AG04450 (cell line): ENCODE results near the gene NAA16. TPM values are rescaled to one million over a fixed set of nuclear protein-coding genes. Genes with fewer than 3 reads are reported as not detected.
"Not testable (repeated sequence)": the region's sequence is repeated elsewhere in the genome, so short reads cannot be mapped to it uniquely, and the experiment has no call there.

ENCODE experiments used
- CTCF ChIA-PET: fragments of 300-600, 350-600 bp; formaldehyde crosslinking; extraction: SDS; loops from one replicate; lab custom pipeline; 2022; ENCODE audit warnings: antibody characterized with exemption, inconsistent platforms; lab: Charles Lee
- POLR2A ChIA-PET: fragments of 350-600 bp; formaldehyde crosslinking; extraction: SDS; loops from one replicate; lab custom pipeline; 2021; ENCODE audit warnings: antibody characterized with exemption, inconsistent platforms; lab: Yijun Ruan, JAX
- DNase-seq: peaks from one replicate; pipeline ENCODE4 v3.0.0-alpha.2; 2011; ENCODE audit warnings: low read depth, low spot score
- H3K27ac ChIP-seq: one replicate; pipeline ENCODE4 v1.5.1; 2012; ENCODE audit warnings: low read depth, low read length, control low read depth
- H3K27me3 ChIP-seq: one replicate; pipeline ENCODE4 v1.6.0; 2012; ENCODE audit warnings: low read length; ENCODE audit not compliant: control insufficient read depth, insufficient read depth
- H3K4me3 ChIP-seq: 2 replicates; pipeline ENCODE4 v1.5.1; 2011; ENCODE audit warnings: mild to moderate bottlenecking, low read depth, low read length, control low read depth
- H3K9me3 ChIP-seq: 2 replicates; pipeline ENCODE4 v1.5.1; 2012; ENCODE audit warnings: low read length; ENCODE audit not compliant: control insufficient read depth, insufficient read depth
- polyA plus RNA-seq: library from polyadenylated mRNA; depleted of rRNA; stranded (reverse); fragments of >200 nt; gene quantifications from 2 replicates; pipeline ENCODE4 v1.2.3, GENCODE V29; 2011
- TF ChIP-seq, protein P1 (sequence below): IDR thresholded peaks from 2 replicates; pipeline ENCODE4 v1.5.1; 2011; ENCODE audit warnings: low read depth, low read length, control low read depth, inconsistent platforms

Gene NAA16
- polyA plus RNA-seq, 1 experiment, result 14.9 TPM

DNA sequence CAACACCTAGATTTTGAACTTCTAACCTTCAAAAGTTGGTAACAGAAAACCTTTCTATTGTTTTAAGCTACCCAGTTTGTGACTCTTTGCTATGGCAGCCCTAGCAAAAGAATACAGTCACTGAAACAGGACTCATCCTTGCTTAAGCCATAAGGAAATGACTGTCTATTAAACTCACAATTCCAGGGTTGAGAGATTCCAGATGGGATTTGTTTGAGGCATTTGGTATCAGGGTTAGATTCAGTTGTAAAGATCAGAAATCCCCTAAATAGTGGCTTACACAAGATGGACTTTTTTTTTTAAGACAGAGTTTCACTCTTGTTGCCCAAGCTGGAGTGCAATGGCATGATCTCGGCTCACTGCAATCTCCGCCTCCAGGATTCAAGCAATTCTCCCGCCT is 105.2 kb downstream of the NAA16 start:
- ChIA-PET CTCF (interaction anchor here (5.5 kb wide), 1 partner anchor 237 kb away, joined by 16 read pairs; no protein-coding TSS in a partner anchor), POLR2A (interaction anchor here (1.1 kb wide), 1 partner anchor 146 kb away, joined by 3 read pairs; no protein-coding TSS in a partner anchor)
- no peaks in the 10 kb centered on the region for H3K27me3 ChIP-seq
- DNase-seq, result no peak
- H3K9me3 ChIP-seq, result peaks cover 6% of the 10 kb centered on the region; the same call in 1 of the 2 replicates
- no peak overlapping the region for H3K4me3 ChIP-seq
- H3K27ac ChIP-seq, result no peak overlapping the region
- TF ChIP-seq, protein P1, sequence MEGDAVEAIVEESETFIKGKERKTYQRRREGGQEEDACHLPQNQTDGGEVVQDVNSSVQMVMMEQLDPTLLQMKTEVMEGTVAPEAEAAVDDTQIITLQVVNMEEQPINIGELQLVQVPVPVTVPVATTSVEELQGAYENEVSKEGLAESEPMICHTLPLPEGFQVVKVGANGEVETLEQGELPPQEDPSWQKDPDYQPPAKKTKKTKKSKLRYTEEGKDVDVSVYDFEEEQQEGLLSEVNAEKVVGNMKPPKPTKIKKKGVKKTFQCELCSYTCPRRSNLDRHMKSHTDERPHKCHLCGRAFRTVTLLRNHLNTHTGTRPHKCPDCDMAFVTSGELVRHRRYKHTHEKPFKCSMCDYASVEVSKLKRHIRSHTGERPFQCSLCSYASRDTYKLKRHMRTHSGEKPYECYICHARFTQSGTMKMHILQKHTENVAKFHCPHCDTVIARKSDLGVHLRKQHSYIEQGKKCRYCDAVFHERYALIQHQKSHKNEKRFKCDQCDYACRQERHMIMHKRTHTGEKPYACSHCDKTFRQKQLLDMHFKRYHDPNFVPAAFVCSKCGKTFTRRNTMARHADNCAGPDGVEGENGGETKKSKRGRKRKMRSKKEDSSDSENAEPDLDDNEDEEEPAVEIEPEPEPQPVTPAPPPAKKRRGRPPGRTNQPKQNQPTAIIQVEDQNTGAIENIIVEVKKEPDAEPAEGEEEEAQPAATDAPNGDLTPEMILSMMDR, result no peak

DNA sequence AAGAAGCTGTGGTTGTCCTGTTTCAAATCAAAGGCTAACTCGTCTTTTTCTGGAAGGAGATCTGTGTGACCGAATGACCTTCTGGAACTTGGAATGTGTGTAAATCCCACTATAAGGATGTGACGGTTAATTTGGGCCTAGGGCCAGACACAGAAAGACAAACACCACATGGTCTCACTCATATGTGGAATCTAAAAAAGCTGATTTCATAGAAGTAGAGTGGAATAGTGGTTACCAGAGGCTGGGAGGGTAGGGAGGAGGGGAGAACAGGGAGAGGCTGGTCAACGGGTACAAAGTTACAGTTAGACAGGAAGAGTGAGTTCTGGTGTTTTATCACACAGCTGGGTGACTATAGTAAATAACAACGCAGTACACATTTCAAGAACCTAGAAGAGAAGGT is 107.0 kb downstream of the NAA16 start:
- DNase-seq, result peak; percentile 36
- no peaks in the 10 kb centered on the region for H3K27me3 ChIP-seq
- no peak overlapping the region for H3K27ac ChIP-seq
- no peak overlapping the region for H3K4me3 ChIP-seq
- POLR2A ChIA-PET, result no interaction called here
- H3K9me3 ChIP-seq, result peaks cover 6% of the 10 kb centered on the region; the same call in 1 of the 2 replicates
- CTCF ChIA-PET, result interaction anchor here (0.5 to 5.5 kb wide), 2 partner anchors 230 to 235 kb away, joined by 3 to 16 read pairs; no protein-coding TSS in a partner anchor
- TF ChIP-seq, protein P1, result no peak

DNA sequence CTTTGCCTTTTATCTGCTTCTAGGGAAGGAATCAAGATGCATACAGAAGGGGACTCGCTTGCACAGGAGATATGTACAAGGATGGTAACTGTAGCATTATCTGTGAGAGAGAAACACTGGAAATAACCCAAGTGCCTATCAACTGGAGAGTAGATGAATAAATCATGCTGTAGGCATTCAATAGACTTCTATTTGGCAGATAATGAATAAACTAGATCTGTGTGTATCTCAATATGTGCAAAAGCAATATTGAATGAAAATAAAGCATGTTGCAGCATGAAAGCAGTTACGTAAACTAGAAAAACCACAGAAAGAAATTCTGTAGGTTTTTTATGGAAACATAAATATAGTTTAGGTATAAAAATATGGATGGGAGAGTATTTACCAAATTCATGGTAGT is 107.7 kb downstream of the NAA16 start:
- TF ChIP-seq, protein P1, result no peak
- Histone ChIP-seq H3K27ac (no peak overlapping the region), H3K27me3 (no peaks in the 10 kb centered on the region), H3K4me3 (no peak overlapping the region), H3K9me3 (peaks cover 6% of the 10 kb centered on the region; the same call in 1 of the 2 replicates)
- POLR2A ChIA-PET, result no interaction called here
- no peak for DNase-seq
- CTCF ChIA-PET, result interaction anchor here (5.5 kb wide), 1 partner anchor 234 kb away, joined by 16 read pairs; no protein-coding TSS in a partner anchor

DNA sequence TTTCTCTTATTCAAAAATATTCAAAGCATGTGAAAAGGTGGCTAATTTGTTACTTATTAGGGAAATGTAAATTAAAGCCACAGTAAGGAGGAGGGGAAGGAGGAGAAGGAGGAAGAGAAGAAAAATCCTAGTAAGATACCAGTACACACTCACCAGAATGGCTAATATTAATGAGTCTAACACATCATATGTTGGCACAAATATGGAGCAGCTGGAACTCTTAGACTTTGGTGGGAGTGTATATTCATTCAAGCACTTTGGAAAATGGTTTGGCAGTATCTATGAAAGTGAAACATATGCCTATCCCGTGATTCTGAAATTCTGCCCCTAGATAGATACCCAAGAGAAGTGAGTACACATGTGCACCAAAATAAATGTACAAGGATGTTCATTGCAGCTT is 108.1 kb downstream of the NAA16 start:
- POLR2A ChIA-PET, result no interaction called here
- TF ChIP-seq, protein P1, result no peak
- Histone ChIP-seq H3K27ac (no peak overlapping the region), H3K4me3 (no peak overlapping the region), H3K27me3 (no peaks in the 10 kb centered on the region), H3K9me3 (peaks cover 6% of the 10 kb centered on the region; the same call in 1 of the 2 replicates)
- DNase-seq, result no peak
- CTCF ChIA-PET, result interaction anchor here (1.1 to 5.5 kb wide), 2 partner anchors 234 to 249 kb away, joined by 3 to 16 read pairs; no protein-coding TSS in a partner anchor

DNA sequence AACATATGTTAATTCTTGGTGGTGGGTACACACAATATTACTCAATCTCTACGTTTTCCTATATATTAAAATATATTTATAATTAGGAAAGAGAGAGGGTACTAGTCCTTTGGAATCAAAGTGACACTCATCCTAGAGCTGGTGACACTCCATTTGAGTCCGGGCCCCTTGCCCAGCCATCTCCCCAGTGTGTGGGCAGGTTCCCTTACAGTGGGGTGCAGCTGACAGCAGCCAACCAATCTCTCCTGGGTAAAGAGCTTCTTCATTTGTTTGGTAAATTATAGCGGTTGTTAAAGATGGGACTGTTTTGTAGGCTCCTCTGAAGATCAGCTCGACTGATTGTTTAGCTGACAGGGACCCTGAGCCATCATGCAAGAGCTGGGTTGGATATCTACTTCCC is 109.1 kb downstream of the NAA16 start:
- H3K4me3 ChIP-seq, result no peak overlapping the region
- CTCF ChIA-PET, result interaction anchor here (0.9 to 5.5 kb wide), 3 partner anchors 34 to 248 kb away, joined by 3 to 16 read pairs (median 3); no protein-coding TSS in a partner anchor
- TF ChIP-seq, protein P1, result no peak
- H3K27me3 ChIP-seq, result no peaks in the 10 kb centered on the region
- POLR2A ChIA-PET, result interaction anchor here (0.6 kb wide), 1 partner anchor 37 kb away, joined by 5 read pairs; no protein-coding TSS in a partner anchor
- H3K27ac ChIP-seq, result no peak overlapping the region
- DNase-seq, result no peak
- peaks cover 6% of the 10 kb centered on the region; the same call in 1 of the 2 replicates for H3K9me3 ChIP-seq

DNA sequence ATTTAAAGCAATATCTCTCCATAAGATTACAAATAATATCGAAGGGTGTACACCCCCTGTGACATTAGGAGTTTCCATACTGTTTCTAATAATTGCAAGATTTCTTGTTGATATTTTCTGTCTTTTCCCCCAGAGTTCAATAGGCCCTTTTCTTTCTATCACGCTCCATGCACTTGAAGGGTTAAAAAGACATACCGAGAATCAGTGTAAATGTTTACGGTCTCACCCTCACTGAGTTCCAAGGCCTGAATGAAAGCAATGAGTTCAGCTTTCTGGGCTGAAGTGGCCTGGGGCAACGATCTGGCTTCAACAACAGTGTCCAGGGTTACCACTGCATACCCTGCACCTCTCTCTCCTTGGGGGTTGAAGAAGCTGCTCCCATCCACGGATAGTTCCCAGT is 110.3 kb downstream of the NAA16 start:
- POLR2A ChIA-PET, DNase-seq, H3K4me3 ChIP-seq, H3K27ac ChIP-seq, CTCF ChIA-PET, H3K9me3 ChIP-seq, H3K27me3 ChIP-seq: not testable (repeated sequence)

DNA sequence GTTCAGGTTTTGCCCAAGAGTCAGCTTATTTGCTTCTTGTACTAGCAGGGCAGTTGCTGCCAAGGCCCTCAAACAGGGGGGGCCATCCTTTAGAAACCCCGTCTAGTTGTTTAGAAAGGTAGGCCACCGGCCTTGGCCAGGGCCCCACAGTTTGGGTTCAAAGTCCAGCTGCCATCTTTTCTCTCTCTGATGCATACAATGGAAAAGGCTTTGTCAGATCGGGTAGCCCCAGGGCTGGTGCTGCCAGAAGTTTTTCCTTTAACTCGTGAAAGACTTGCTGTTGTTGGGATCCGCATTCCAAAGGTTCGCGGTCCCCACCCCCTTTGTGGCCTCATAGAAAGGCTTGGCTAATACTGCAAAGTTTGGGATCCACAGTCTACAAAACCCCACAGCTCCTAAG is 110.9 kb downstream of the NAA16 start:
- POLR2A ChIA-PET, DNase-seq, H3K9me3 ChIP-seq, CTCF ChIA-PET, H3K27ac ChIP-seq, H3K4me3 ChIP-seq, H3K27me3 ChIP-seq: not testable (repeated sequence)
